ENCODE results near the gene LRRK1. TPM values are rescaled to one million over a fixed set of nuclear protein-coding genes. Genes with fewer than 3 reads are reported as not detected.

LRRK1 gene
- total RNA-seq, 6 experiments from 2014 or later, result 0.93 to 3.6 (median 2.5) TPM

GRCh38 chr15:101013201-101013550, 94.0 kb downstream of the LRRK1 start:
- intact Hi-C loops (cut with DNase I), result loop anchor here (5.0 kb wide), 1 partner anchor 244 kb away; no protein-coding TSS in a partner anchor
- no peak for ATAC-seq
- WGBS (ENCODE audit: insufficient coverage, low coverage, low lambda C conversion rate, missing lambda C conversion rate), result 87% methylated on average over 4 of the region's 10 CpGs
- no peaks in the 10 kb centered on the region for H3K9me3 ChIP-seq
- peak in 1 of 3 donors; percentile 24 for DNase-seq
- no peaks in the 10 kb centered on the region for H3K27me3 ChIP-seq
- no peak overlapping the region for H3K27ac ChIP-seq
- no peaks in the 10 kb centered on the region for H3K36me3 ChIP-seq
- no peak overlapping the region for H3K4me3 ChIP-seq
- H3K4me1 ChIP-seq, result peaks cover 0 to 4% (median 0%) of the 10 kb centered on the region in 4 donors
- no peak for TF ChIP-seq POLR2A (IDR thresholded peaks at IDR 0.05)
- TF ChIP-seq CTCF (IDR thresholded peaks at IDR 0.05), result no peak

GRCh38 chr15:101013769-101014675, 94.9 kb downstream of the LRRK1 start:
- WGBS (ENCODE audit: insufficient coverage, low coverage, low lambda C conversion rate, missing lambda C conversion rate), result 74% methylated on average over 8 of the region's 21 CpGs
- ATAC-seq (peak in 1 of 4 donors; percentile 10), DNase-seq (peak in 1 of 3 donors; percentile 28)
- Histone ChIP-seq H3K4me3 (no peak overlapping the region), H3K9me3 (no peaks in the 10 kb centered on the region), H3K27ac (no peak overlapping the region), H3K36me3 (no peaks in the 10 kb centered on the region), H3K27me3 (no peaks in the 10 kb centered on the region), H3K4me1 (no peaks in the 10 kb centered on the region)
- TF ChIP-seq CTCF (IDR thresholded peaks at IDR 0.05), result no peak
- no peak for TF ChIP-seq POLR2A (IDR thresholded peaks at IDR 0.05)
- intact Hi-C loops (cut with DNase I), result loop anchor here (5.0 kb wide), 1 partner anchor 243 kb away; no protein-coding TSS in a partner anchor

- TF ChIP-seq POLR2A (IDR thresholded peaks at IDR 0.05) (no peak), CTCF (IDR thresholded peaks at IDR 0.05) (peak; percentile 80 to 89 (median 86))
- Histone ChIP-seq H3K27ac (no peak overlapping the region), H3K4me1 (no peaks in the 10 kb centered on the region)
These were observed 96.0 kb downstream of the LRRK1 start for GRCh38 chr15:101014921-101015841.

GRCh38 chr15:101016581-101016980, 97.4 kb downstream of the LRRK1 start:
- Histone ChIP-seq H3K27me3 (no peaks in the 10 kb centered on the region), H3K4me3 (no peak overlapping the region), H3K9me3 (no peaks in the 10 kb centered on the region), H3K4me1 (no peaks in the 10 kb centered on the region), H3K36me3 (no peaks in the 10 kb centered on the region), H3K27ac (no peak overlapping the region)
- no peak for ATAC-seq
- intact Hi-C loops (cut with DNase I), result no loop called here
- WGBS (ENCODE audit: insufficient coverage, low coverage, low lambda C conversion rate, missing lambda C conversion rate), result 93% methylated on average over 2 of the region's 7 CpGs
- peak in 1 of 3 donors; percentile 11 for DNase-seq
- TF ChIP-seq POLR2A (IDR thresholded peaks at IDR 0.05) (no peak), CTCF (IDR thresholded peaks at IDR 0.05) (no peak)

More at GRCh38 chr15:101014921-101015841, 96.0 kb downstream of the LRRK1 start:
- 36% methylated on average over 15 of the region's 27 CpGs for WGBS (ENCODE audit: insufficient coverage, low coverage, low lambda C conversion rate, missing lambda C conversion rate)
- H3K9me3 ChIP-seq, result no peaks in the 10 kb centered on the region
- no peak overlapping the region for H3K4me3 ChIP-seq
- H3K36me3 ChIP-seq, result no peaks in the 10 kb centered on the region
- no peaks in the 10 kb centered on the region for H3K27me3 ChIP-seq
- ATAC-seq (peak; percentile 80 to 91 (median 88)), DNase-seq (peak; percentile 77 to 78 (median 77))
- intact Hi-C loops (cut with DNase I), result loop anchor here (5.0 kb wide), 1 partner anchor 242 kb away; no protein-coding TSS in a partner anchor
